Measurements from ENCODE around the gene TMEM51.

The TMEM51 gene

DNA sequence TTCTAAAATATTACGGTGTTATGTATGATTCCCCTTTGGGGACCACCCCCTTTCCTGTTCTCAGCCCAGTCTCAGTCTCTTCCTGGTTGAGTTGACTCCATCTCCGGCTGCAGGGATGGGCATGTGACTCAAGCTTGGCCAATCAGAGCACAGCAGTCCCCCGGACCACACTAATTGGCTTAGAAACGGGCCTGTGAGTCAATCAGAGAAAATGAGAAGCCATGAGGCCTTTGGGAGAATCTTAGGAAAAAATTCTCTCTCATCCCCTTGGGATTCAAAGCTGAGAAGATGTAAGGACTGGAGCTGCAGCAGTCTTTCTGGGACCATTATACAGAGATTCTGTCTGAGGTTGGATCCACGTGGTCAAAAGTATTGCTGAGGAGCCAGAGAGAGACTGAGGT lies 82.8 kb downstream of the TMEM51 start:
- no peak overlapping the region for H3K4ac ChIP-seq (ENCODE audit: low read depth, low read length)
- no peak for DNase-seq
- H2BK5ac ChIP-seq (ENCODE audit: low read depth, low read length, poor library complexity) = no peak overlapping the region
- no peak overlapping the region for H3K4me3 ChIP-seq (ENCODE audit: low read depth, low read length)
- H3K27ac ChIP-seq (ENCODE audit: low read depth, low read length) = no peak overlapping the region
- H3K36me3 ChIP-seq (ENCODE audit: control insufficient read depth in 1 of 2, insufficient read depth in 2 of 2, low read length in 2 of 2) = no peaks in the 10 kb centered on the region
- no peak overlapping the region for H3K9ac ChIP-seq (ENCODE audit: low read length)
- H2AK5ac ChIP-seq (ENCODE audit: low read length) = no peak overlapping the region
- H3K18ac ChIP-seq (ENCODE audit: low read length) = no peak overlapping the region
- no peaks in the 10 kb centered on the region for H3K27me3 ChIP-seq (ENCODE audit: insufficient read depth, low read length)
- no peak overlapping the region for H3K4me2 ChIP-seq (ENCODE audit: low read length)
- no peak overlapping the region for H4K8ac ChIP-seq (ENCODE audit: low read depth, low read length)
- H2BK12ac ChIP-seq (ENCODE audit: low read length) = no peak overlapping the region
- no peak overlapping the region for H2BK120ac ChIP-seq (ENCODE audit: insufficient read depth, low read length, poor library complexity)
- H4K12ac ChIP-seq (ENCODE audit: low read depth, low read length) = no peak overlapping the region
- H3K14ac ChIP-seq (ENCODE audit: low read length) = no peak overlapping the region
- H2AFZ ChIP-seq (ENCODE audit: insufficient read depth, low read length, poor library complexity) = no peak overlapping the region
- no peak overlapping the region for H4K91ac ChIP-seq (ENCODE audit: low read depth, low read length)
- H3K23ac ChIP-seq (ENCODE audit: low read length) = no peak overlapping the region
- H3K9me3 ChIP-seq (ENCODE audit: insufficient read depth, low read depth, low read length) = no peaks in the 10 kb centered on the region
- no CpG with 5 or more reads among the region's 5 CpGs for whole genome bisulfite sequencing (ENCODE audit: extremely low coverage, insufficient coverage, insufficient read length)
- H3K79me1 ChIP-seq (ENCODE audit: low read length) = no peaks in the 10 kb centered on the region
- no peaks in the 10 kb centered on the region for H3K79me2 ChIP-seq (ENCODE audit: control insufficient read depth, insufficient read depth, low read length, poor library complexity)
- H3K4me1 ChIP-seq (ENCODE audit: control insufficient read depth in 1 of 2, insufficient read depth in 2 of 2, low read length in 2 of 2) = no peaks in the 10 kb centered on the region

DNA sequence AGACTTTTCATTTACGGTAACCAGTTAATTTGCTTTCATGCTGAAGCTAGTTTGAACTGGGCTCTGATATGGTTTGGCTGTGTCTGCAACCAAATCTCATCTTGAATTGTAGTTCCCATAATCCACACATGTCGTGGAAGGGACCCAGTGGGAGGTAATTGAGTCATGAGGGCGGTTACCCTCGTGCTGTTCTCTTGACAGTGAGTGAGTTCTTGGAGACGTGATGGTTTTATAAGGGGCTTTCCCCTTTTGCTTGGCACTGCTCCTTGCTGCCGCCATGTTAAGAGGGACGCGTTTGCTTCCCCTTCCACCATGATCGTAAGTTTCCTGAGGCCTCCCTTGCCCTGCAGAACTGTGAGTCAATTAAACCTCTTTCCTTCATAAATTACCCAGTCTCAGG lies 83.2 kb downstream of the TMEM51 start:
- Histone ChIP-seq H3K79me1 (ENCODE audit: low read length) (no peaks in the 10 kb centered on the region), H3K18ac (ENCODE audit: low read length) (no peak overlapping the region), H2AK5ac (ENCODE audit: low read length) (no peak overlapping the region), H3K27ac (ENCODE audit: low read depth, low read length) (no peak overlapping the region), H2BK5ac (ENCODE audit: low read depth, low read length, poor library complexity) (no peak overlapping the region), H4K12ac (ENCODE audit: low read depth, low read length) (no peak overlapping the region), H3K27me3 (ENCODE audit: insufficient read depth, low read length) (no peaks in the 10 kb centered on the region), H3K79me2 (ENCODE audit: control insufficient read depth, insufficient read depth, low read length, poor library complexity) (no peaks in the 10 kb centered on the region), H3K4me3 (ENCODE audit: low read depth, low read length) (no peak overlapping the region), H4K91ac (ENCODE audit: low read depth, low read length) (no peak overlapping the region), H3K9me3 (ENCODE audit: insufficient read depth, low read depth, low read length) (no peaks in the 10 kb centered on the region), H4K8ac (ENCODE audit: low read depth, low read length) (no peak overlapping the region), H2BK12ac (ENCODE audit: low read length) (no peak overlapping the region), H3K14ac (ENCODE audit: low read length) (no peak overlapping the region), H3K9ac (ENCODE audit: low read length) (no peak overlapping the region), H3K4ac (ENCODE audit: low read depth, low read length) (no peak overlapping the region), H3K36me3 (ENCODE audit: control insufficient read depth in 1 of 2, insufficient read depth in 2 of 2, low read length in 2 of 2) (no peaks in the 10 kb centered on the region), H3K4me1 (ENCODE audit: control insufficient read depth in 1 of 2, insufficient read depth in 2 of 2, low read length in 2 of 2) (no peaks in the 10 kb centered on the region), H2AFZ (ENCODE audit: insufficient read depth, low read length, poor library complexity) (no peak overlapping the region), H2BK120ac (ENCODE audit: insufficient read depth, low read length, poor library complexity) (no peak overlapping the region), H3K23ac (ENCODE audit: low read length) (no peak overlapping the region), H3K4me2 (ENCODE audit: low read length) (no peak overlapping the region)
- no peak for DNase-seq
- no CpG with 5 or more reads among the region's 9 CpGs for WGBS (ENCODE audit: extremely low coverage, insufficient coverage, insufficient read length)

GRCh38 chr1:15238789-15239188 lies 85.2 kb downstream of the TMEM51 start:
- WGBS (ENCODE audit: extremely low coverage, insufficient coverage, insufficient read length) = no CpG with 5 or more reads among the region's 1 CpG

GRCh38 chr1:15242766-15243165 lies 89.2 kb downstream of the TMEM51 start:
- no peak overlapping the region for H3K9ac ChIP-seq (ENCODE audit: low read length)
- no CpG with 5 or more reads among the region's 7 CpGs for WGBS (ENCODE audit: extremely low coverage, insufficient coverage, insufficient read length)
- no peak overlapping the region for H2AFZ ChIP-seq (ENCODE audit: insufficient read depth, low read length, poor library complexity)

More at GRCh38 chr1:15238789-15239188, 85.2 kb downstream of the TMEM51 start:
- Histone ChIP-seq H3K27ac (ENCODE audit: low read depth, low read length) (no peak overlapping the region), H3K27me3 (ENCODE audit: insufficient read depth, low read length) (no peaks in the 10 kb centered on the region), H4K8ac (ENCODE audit: low read depth, low read length) (no peak overlapping the region), H2BK12ac (ENCODE audit: low read length) (no peak overlapping the region), H3K79me1 (ENCODE audit: low read length) (no peaks in the 10 kb centered on the region), H3K9me3 (ENCODE audit: insufficient read depth, low read depth, low read length) (no peaks in the 10 kb centered on the region), H2BK120ac (ENCODE audit: insufficient read depth, low read length, poor library complexity) (no peak overlapping the region), H2BK5ac (ENCODE audit: low read depth, low read length, poor library complexity) (no peak overlapping the region), H4K91ac (ENCODE audit: low read depth, low read length) (no peak overlapping the region), H3K36me3 (ENCODE audit: control insufficient read depth in 1 of 2, insufficient read depth in 2 of 2, low read length in 2 of 2) (no peaks in the 10 kb centered on the region), H2AK5ac (ENCODE audit: low read length) (no peak overlapping the region), H3K4me1 (ENCODE audit: control insufficient read depth in 1 of 2, insufficient read depth in 2 of 2, low read length in 2 of 2) (peaks cover 0 to 3% of the 10 kb centered on the region in 2 experiments), H3K4me3 (ENCODE audit: low read depth, low read length) (no peak overlapping the region), H4K12ac (ENCODE audit: low read depth, low read length) (no peak overlapping the region), H3K9ac (ENCODE audit: low read length) (no peak overlapping the region), H2AFZ (ENCODE audit: insufficient read depth, low read length, poor library complexity) (no peak overlapping the region), H3K79me2 (ENCODE audit: control insufficient read depth, insufficient read depth, low read length, poor library complexity) (no peaks in the 10 kb centered on the region), H3K18ac (ENCODE audit: low read length) (no peak overlapping the region), H3K23ac (ENCODE audit: low read length) (no peak overlapping the region), H3K4ac (ENCODE audit: low read depth, low read length) (no peak overlapping the region), H3K4me2 (ENCODE audit: low read length) (no peak overlapping the region), H3K14ac (ENCODE audit: low read length) (no peak overlapping the region)
- no peak for DNase-seq

More at GRCh38 chr1:15242766-15243165, 89.2 kb downstream of the TMEM51 start:
- H3K4me1 ChIP-seq (ENCODE audit: control insufficient read depth in 1 of 2, insufficient read depth in 2 of 2, low read length in 2 of 2) = peaks cover 3 to 8% of the 10 kb centered on the region in 2 experiments
- no peaks in the 10 kb centered on the region for H3K9me3 ChIP-seq (ENCODE audit: insufficient read depth, low read depth, low read length)
- H4K91ac ChIP-seq (ENCODE audit: low read depth, low read length) = no peak overlapping the region
- H3K27me3 ChIP-seq (ENCODE audit: insufficient read depth, low read length) = no peaks in the 10 kb centered on the region
- H4K12ac ChIP-seq (ENCODE audit: low read depth, low read length) = no peak overlapping the region
- DNase-seq = no peak
- no peaks in the 10 kb centered on the region for H3K79me1 ChIP-seq (ENCODE audit: low read length)
- H2BK12ac ChIP-seq (ENCODE audit: low read length) = no peak overlapping the region
- H2AK5ac ChIP-seq (ENCODE audit: low read length) = no peak overlapping the region
- H3K79me2 ChIP-seq (ENCODE audit: control insufficient read depth, insufficient read depth, low read length, poor library complexity) = no peaks in the 10 kb centered on the region
- H3K23ac ChIP-seq (ENCODE audit: low read length) = no peak overlapping the region
- H3K27ac ChIP-seq (ENCODE audit: low read depth, low read length) = no peak overlapping the region
- no peak overlapping the region for H3K4me3 ChIP-seq (ENCODE audit: low read depth, low read length)
- no peak overlapping the region for H3K4me2 ChIP-seq (ENCODE audit: low read length)
- H3K14ac ChIP-seq (ENCODE audit: low read length) = no peak overlapping the region
- no peaks in the 10 kb centered on the region for H3K36me3 ChIP-seq (ENCODE audit: control insufficient read depth in 1 of 2, insufficient read depth in 2 of 2, low read length in 2 of 2)
- no peak overlapping the region for H2BK5ac ChIP-seq (ENCODE audit: low read depth, low read length, poor library complexity)
- H3K4ac ChIP-seq (ENCODE audit: low read depth, low read length) = no peak overlapping the region
- H3K18ac ChIP-seq (ENCODE audit: low read length) = no peak overlapping the region
- H2BK120ac ChIP-seq (ENCODE audit: insufficient read depth, low read length, poor library complexity) = no peak overlapping the region
- no peak overlapping the region for H4K8ac ChIP-seq (ENCODE audit: low read depth, low read length)
